ENCODE data around the gene SLC37A2. TPM values are rescaled to one million over a fixed set of nuclear protein-coding genes. Genes with fewer than 3 reads are reported as not detected.

The SLC37A2 gene
- total RNA-seq, 1 donor from 2014 or later = 0.99 TPM

Other genes with a start within 250 kb of the SLC37A2 start
- 14.1 and 17.0 TPM in 2 replicates for gene ROBO3, start 197.9 kb upstream of the SLC37A2 start, total RNA-seq
- gene ROBO4, start 165.4 kb upstream of the SLC37A2 start, total RNA-seq = 3.4 and 10.5 TPM in 2 replicates
- gene HEPN1, start 144.1 kb upstream of the SLC37A2 start, total RNA-seq = not detected in 2 replicates
- not detected in 2 replicates for gene HEPACAM, start 127.3 kb upstream of the SLC37A2 start, total RNA-seq
- 1.7 and 1.8 TPM in 2 replicates for gene CCDC15, start 109.1 kb upstream of the SLC37A2 start, total RNA-seq
- 24.4 and 30.8 TPM in 2 replicates for gene TMEM218, start 48.3 kb downstream of the SLC37A2 start, total RNA-seq
- gene PKNOX2, start 101.4 kb downstream of the SLC37A2 start, total RNA-seq = 20.2 and 22.1 TPM in 2 replicates

Measured in myocyte (in vitro differentiated cells).